B cell (primary cell): ENCODE results near the gene PPT2. TPM values are rescaled to one million over a fixed set of nuclear protein-coding genes. Genes with fewer than 3 reads are reported as not detected.

Experiments
- ATAC-seq: fragments of 200-7000 bp; cut with Tn5 transposase; one replicate; pipeline ENCODE4 v1.10.0; 2021; ENCODE audit warnings: low read depth, mild to moderate bottlenecking, moderate number of reproducible peaks, moderate library complexity
- CTCF ChIA-PET: fragments of 350-600 bp; sonication (Branson Sonifier 250); formaldehyde crosslinking; loops from one replicate; lab custom pipeline; 2021; ENCODE audit warnings: antibody characterized with exemption, inconsistent platforms; lab: Charles Lee
- POLR2A ChIA-PET: fragments of 350-600 bp; sonication (Branson Sonifier 250); formaldehyde crosslinking; loops from one replicate; lab custom pipeline; 2021; ENCODE audit warnings: antibody characterized with exemption; lab: Charles Lee
- DNase-seq: peaks from one replicate; pipeline ENCODE4 v3.0.0; 2013
- H2AFZ ChIP-seq: 2 replicates; pipeline ENCODE4 v1.6.1; 2012; ENCODE audit warnings: mild to moderate bottlenecking, low read depth, low read length; ENCODE audit not compliant: insufficient read depth, poor library complexity, severe bottlenecking
- H3K27ac ChIP-seq, 2 donors: 1 replicate in 1 of 2; 2 replicates in 1 of 2; pipeline ENCODE4 v1.5.1; 2012 to 2013; ENCODE audit warnings: low read length in 2 of 2, mild to moderate bottlenecking in 2 of 2, moderate library complexity in 1 of 2
- H3K27me3 ChIP-seq, 4 experiments: fragments of 200-600 bp in 1 of 4; sonication (generic) in 1 of 4; replicated peaks in 1 of 4; 1 replicate in 2 of 4; 2 replicates in 2 of 4; pipeline versions ENCODE4 v1.6.1 to v1.7.0; 2013 to 2016; ENCODE audit warnings: low read length in 3 of 4, mild to moderate bottlenecking in 2 of 4, mixed read lengths in 1 of 4, moderate library complexity in 1 of 4; ENCODE audit not compliant: insufficient read depth in 4 of 4, control insufficient read depth in 3 of 4; ENCODE audit errors: control extremely low read depth in 1 of 4
- H3K36me3 ChIP-seq, 2 experiments: replicated peaks in 1 of 2; 1 replicate in 1 of 2; 2 replicates in 1 of 2; pipeline versions ENCODE4 v1.6.1 to v1.7.1; 2013; ENCODE audit warnings: low read length in 1 of 2; ENCODE audit not compliant: insufficient read depth in 2 of 2, control insufficient read depth in 1 of 2; ENCODE audit errors: control extremely low read depth in 1 of 2, extremely low read depth in 1 of 2
- H3K4me1 ChIP-seq, 2 donors: fragments of 200-600 bp in 1 of 2; sonication (generic) in 1 of 2; 1 replicate in 1 of 2; 2 replicates in 1 of 2; pipeline versions ENCODE4 v1.5.1 to v1.6.1; 2013 to 2017; ENCODE audit warnings: low read length in 2 of 2; ENCODE audit not compliant: control insufficient read depth in 2 of 2, insufficient read depth in 2 of 2
- H3K4me2 ChIP-seq: replicated peaks from 2 replicates; pipeline ENCODE3; 2012; ENCODE audit warnings: mild to moderate bottlenecking, low read depth, low read length; ENCODE audit not compliant: poor library complexity, severe bottlenecking
- H3K4me3 ChIP-seq, 5 experiments: fragments of 200-600 bp in 1 of 5; sonication (generic) in 1 of 5; 1 replicate in 3 of 5; 2 replicates in 2 of 5; pipeline versions ENCODE4 v1.5.1 to v1.7.0; 2011 to 2016; ENCODE audit warnings: low read length in 4 of 5, mild to moderate bottlenecking in 4 of 5, low read depth in 2 of 5, control low read depth in 1 of 5, moderate library complexity in 1 of 5; ENCODE audit not compliant: insufficient read depth in 1 of 5; ENCODE audit errors: control extremely low read depth in 1 of 5, extremely low read depth in 1 of 5
- H3K79me2 ChIP-seq: fragments of 200-600 bp; sonication (generic); one replicate; pipeline ENCODE4 v1.6.0; 2016; ENCODE audit warnings: low read length; ENCODE audit not compliant: control insufficient read depth, insufficient read depth
- H3K9ac ChIP-seq: fragments of 200-600 bp; sonication (generic); 2 replicates; pipeline ENCODE4 v1.6.1; 2017; ENCODE audit warnings: mild to moderate bottlenecking, low read length, moderate library complexity
- H3K9me3 ChIP-seq, 3 donors: one replicate each; pipeline versions ENCODE4 v1.6.1 to v1.7.1; 2013; ENCODE audit warnings: low read length in 2 of 3; ENCODE audit not compliant: control insufficient read depth in 2 of 3, insufficient read depth in 1 of 3; ENCODE audit errors: control extremely low read depth in 1 of 3
- H4K20me1 ChIP-seq: 2 replicates; pipeline ENCODE4 v1.6.0; 2012; ENCODE audit warnings: mild to moderate bottlenecking, low read length; ENCODE audit not compliant: insufficient read depth, control insufficient read depth, poor library complexity, severe bottlenecking
- H3K27ac Mint-ChIP-seq: one replicate; pipeline ENCODE4 v1.8.0; 2021; ENCODE audit warnings: mixed read lengths
- H3K27me3 Mint-ChIP-seq: one replicate; pipeline ENCODE4 v1.8.0; 2021; ENCODE audit warnings: mixed read lengths
- H3K4me1 Mint-ChIP-seq: one replicate; pipeline ENCODE4 v1.8.0; 2021; ENCODE audit warnings: mixed read lengths
- H3K4me3 Mint-ChIP-seq: one replicate; pipeline ENCODE4 v1.8.0; 2021; ENCODE audit warnings: mixed read lengths
- H3K9me3 Mint-ChIP-seq: one replicate; pipeline ENCODE4 v1.8.0; 2022; ENCODE audit warnings: mixed read lengths; ENCODE audit not compliant: insufficient read depth
- EZH2 ChIP-seq: IDR thresholded peaks from 2 replicates; pipeline ENCODE4 v1.6.1; 2012; ENCODE audit warnings: borderline replicate concordance, low read depth, mild to moderate bottlenecking, moderate library complexity, low read length; ENCODE audit not compliant: insufficient read depth, poor library complexity, severe bottlenecking
- WGBS: methylation state at CpG from one replicate; pipeline ENCODE4 v1.1.5; 2013; ENCODE audit warnings: missing lambda C conversion rate; ENCODE audit not compliant: insufficient coverage; 5-methylcytosine and 5-hydroxymethylcytosine counted together
- intact Hi-C: fragments of 100-400 bp; cut with micrococcal nuclease; formaldehyde crosslinking; loops from one replicate; pipeline ENCODE4 v1.10.0; 2022
- polyA plus RNA-seq: library from polyadenylated mRNA; depleted of rRNA; stranded (reverse); fragments of >200 nt; gene quantifications from 2 replicates; pipeline ENCODE4 v1.2.3, GENCODE V29; 2012
- total RNA-seq, 2 donors: library from RNA; stranded (reverse); fragments of 120-200 nt in 1 of 2; gene quantifications; 1 replicate in 1 of 2; 2 replicates in 1 of 2; pipeline versions ENCODE4 v1.2.3 to v1.2.4, GENCODE V29; 2013 to 2022
- TF ChIP-seq, protein P1 (sequence below): fragments of 200-600 bp; IDR thresholded peaks from one replicate; pipeline ENCODE4 v1.8.0; 2022; ENCODE audit warnings: antibody characterized with exemption, mild to moderate bottlenecking

PPT2 gene
- total and polyA plus RNA-seq, 2 donors (not counting 1 experiment from before 2014, with no cell fraction given) = 1.2 to 4.2 TPM

- Mint-ChIP-seq H3K27ac (no peak overlapping the region), H3K27me3 (peaks cover 65% of the 10 kb centered on the region), H3K9me3 (no peaks in the 10 kb centered on the region), H3K4me1 (peaks cover 45% of the 10 kb centered on the region), H3K4me3 (peak overlapping the region; percentile 73)
- H3K27me3 ChIP-seq = peaks cover 0 to 62% (median 30%) of the 10 kb centered on the region in 4 experiments
- ChIA-PET POLR2A (interaction anchor here (0.6 kb wide), 1 partner anchor 19 kb away, joined by 8 read pairs; the partner anchor contains the start of gene FKBPL), CTCF (no interaction called here)
- 38% methylated on average over 43 of the region's 47 CpGs for WGBS
- H3K4me1 ChIP-seq = peaks cover 28 to 29% of the 10 kb centered on the region in 2 donors
- ATAC-seq (peak; percentile 9), DNase-seq (no peak)
- H3K27ac ChIP-seq = no peak overlapping the region
- no peaks in the 10 kb centered on the region for H3K36me3 ChIP-seq
- peak overlapping the region; percentile 43 for H3K9ac ChIP-seq
- H3K4me3 ChIP-seq = peak overlapping the region in 4 of 5 experiments; percentile 21 to 53 (median 38)
- peak overlapping the region; percentile 61 for H3K4me2 ChIP-seq
- intact Hi-C loops = no loop called here
- TF ChIP-seq EZH2 = no peak
- TF ChIP-seq, protein P1, sequence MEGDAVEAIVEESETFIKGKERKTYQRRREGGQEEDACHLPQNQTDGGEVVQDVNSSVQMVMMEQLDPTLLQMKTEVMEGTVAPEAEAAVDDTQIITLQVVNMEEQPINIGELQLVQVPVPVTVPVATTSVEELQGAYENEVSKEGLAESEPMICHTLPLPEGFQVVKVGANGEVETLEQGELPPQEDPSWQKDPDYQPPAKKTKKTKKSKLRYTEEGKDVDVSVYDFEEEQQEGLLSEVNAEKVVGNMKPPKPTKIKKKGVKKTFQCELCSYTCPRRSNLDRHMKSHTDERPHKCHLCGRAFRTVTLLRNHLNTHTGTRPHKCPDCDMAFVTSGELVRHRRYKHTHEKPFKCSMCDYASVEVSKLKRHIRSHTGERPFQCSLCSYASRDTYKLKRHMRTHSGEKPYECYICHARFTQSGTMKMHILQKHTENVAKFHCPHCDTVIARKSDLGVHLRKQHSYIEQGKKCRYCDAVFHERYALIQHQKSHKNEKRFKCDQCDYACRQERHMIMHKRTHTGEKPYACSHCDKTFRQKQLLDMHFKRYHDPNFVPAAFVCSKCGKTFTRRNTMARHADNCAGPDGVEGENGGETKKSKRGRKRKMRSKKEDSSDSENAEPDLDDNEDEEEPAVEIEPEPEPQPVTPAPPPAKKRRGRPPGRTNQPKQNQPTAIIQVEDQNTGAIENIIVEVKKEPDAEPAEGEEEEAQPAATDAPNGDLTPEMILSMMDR = no peak
- H3K9me3 ChIP-seq = peaks cover 0 to 16% (median 3%) of the 10 kb centered on the region in 3 donors
- peak overlapping the region; percentile 54 for H2AFZ ChIP-seq
- H4K20me1 ChIP-seq = no peaks in the 10 kb centered on the region
- H3K79me2 ChIP-seq = no peaks in the 10 kb centered on the region
Observed at GRCh38 chr6:32149092-32149755, 4.7 kb upstream of the PPT2 start.
